HFF-Myc (cell line): Measurements from ENCODE around the gene GANC.
"Not testable (repeated sequence)": the region's sequence is repeated elsewhere in the genome, so short reads cannot be mapped to it uniquely, and the experiment has no call there.

Experiments used
- DNase-seq: peaks from one replicate; pipeline ENCODE4 v3.0.0-alpha.2; 2011; ENCODE audit warnings: low read depth; ENCODE audit errors: extremely low read depth
- H3K4me3 ChIP-seq: replicated peaks from 2 replicates; pipeline ENCODE4 v1.5.1; 2011; ENCODE audit warnings: low read depth, mild to moderate bottlenecking, control low read depth, low read length
- TF ChIP-seq, protein P1 (sequence below): IDR thresholded peaks from 2 replicates; pipeline ENCODE4 v1.5.1; 2012; ENCODE audit warnings: mild to moderate bottlenecking, low read depth, low read length, control low read depth; ENCODE audit errors: missing control alignments

Gene GANC

DNA sequence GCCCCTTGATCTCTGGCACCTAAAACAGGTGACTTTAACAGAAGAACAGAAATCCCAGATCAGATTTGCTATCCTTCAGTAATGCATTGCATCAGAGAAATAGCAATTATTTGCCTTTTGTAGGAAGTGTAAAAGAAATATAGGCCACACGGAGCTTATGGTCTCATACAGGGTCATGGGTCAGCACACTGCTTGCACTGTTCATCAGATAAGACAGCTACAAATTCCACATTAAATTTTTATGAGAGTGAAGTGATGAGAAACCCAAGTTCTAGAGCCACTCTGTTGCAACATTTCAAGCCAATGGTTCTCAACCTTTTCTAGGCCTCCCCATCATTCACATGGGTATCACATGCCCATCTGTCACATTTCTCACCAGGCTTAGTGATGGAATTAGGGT lies 33.7 kb downstream of the GANC start:
- no peak for DNase-seq
- TF ChIP-seq, protein P1, sequence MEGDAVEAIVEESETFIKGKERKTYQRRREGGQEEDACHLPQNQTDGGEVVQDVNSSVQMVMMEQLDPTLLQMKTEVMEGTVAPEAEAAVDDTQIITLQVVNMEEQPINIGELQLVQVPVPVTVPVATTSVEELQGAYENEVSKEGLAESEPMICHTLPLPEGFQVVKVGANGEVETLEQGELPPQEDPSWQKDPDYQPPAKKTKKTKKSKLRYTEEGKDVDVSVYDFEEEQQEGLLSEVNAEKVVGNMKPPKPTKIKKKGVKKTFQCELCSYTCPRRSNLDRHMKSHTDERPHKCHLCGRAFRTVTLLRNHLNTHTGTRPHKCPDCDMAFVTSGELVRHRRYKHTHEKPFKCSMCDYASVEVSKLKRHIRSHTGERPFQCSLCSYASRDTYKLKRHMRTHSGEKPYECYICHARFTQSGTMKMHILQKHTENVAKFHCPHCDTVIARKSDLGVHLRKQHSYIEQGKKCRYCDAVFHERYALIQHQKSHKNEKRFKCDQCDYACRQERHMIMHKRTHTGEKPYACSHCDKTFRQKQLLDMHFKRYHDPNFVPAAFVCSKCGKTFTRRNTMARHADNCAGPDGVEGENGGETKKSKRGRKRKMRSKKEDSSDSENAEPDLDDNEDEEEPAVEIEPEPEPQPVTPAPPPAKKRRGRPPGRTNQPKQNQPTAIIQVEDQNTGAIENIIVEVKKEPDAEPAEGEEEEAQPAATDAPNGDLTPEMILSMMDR, result no peak
- H3K4me3 ChIP-seq, result no peak overlapping the region

DNA sequence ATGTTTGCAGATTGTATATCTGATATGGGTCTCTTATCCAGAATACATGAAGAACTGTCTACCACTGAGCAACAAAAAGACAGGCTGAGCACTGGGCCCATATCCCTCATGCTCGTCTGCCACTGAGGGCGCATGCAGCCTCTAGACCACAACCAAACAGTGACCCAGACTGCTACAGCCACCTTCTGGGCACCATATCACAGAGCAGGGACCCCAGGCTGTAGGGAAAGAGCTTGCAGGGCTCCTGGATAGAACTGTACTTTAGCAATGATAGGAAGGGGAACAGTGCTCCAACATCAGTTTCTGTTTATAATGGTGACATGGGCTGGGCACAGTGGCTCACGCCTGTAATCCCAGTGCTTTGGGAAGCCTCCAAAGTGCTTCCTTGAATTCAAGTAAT lies 40.5 kb downstream of the GANC start:
- TF ChIP-seq, protein P1, result no peak
- DNase-seq, result no peak
- no peak overlapping the region for H3K4me3 ChIP-seq

DNA sequence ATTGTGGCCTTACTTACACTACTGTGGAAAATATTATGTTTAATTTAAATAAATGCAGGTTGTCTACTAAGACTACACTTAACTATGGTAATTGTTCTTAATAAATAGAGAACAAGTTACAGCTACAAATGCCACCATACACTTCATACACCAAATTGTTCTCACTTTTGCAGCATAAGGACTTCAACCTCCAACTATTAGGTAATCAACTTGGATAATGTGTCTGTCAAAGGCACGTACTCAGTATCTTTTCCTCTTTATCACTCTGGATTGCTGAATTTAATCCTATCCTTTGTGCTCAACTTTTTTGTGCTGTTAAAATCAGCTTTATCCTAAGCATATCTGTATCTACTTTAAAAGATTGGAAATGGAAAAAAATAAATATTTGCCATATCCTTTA lies 41.8 kb downstream of the GANC start:
- no peak for DNase-seq
- TF ChIP-seq, protein P1, result no peak
- H3K4me3 ChIP-seq, result no peak overlapping the region

DNA sequence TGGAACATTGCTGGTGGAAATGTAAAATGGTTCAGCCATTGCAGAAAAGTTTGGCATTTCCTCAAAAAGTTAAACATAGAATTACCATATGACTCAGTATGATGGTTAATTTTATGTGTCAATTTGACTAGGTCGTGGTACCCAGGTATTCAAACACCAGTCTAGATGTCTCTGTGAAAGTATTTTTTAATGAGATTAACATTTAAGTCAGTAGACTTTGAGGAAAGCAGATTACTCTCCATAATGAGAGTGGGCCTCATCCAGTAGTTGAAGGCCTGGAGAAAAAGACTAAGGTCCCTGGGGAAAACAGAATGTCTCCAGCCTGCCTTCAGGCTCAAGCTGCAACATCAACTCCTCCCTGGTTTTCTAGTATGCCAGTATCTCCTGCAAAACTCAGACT lies 42.5 kb downstream of the GANC start:
- TF ChIP-seq, protein P1, result no peak
- no peak for DNase-seq
- H3K4me3 ChIP-seq, result no peak overlapping the region

DNA sequence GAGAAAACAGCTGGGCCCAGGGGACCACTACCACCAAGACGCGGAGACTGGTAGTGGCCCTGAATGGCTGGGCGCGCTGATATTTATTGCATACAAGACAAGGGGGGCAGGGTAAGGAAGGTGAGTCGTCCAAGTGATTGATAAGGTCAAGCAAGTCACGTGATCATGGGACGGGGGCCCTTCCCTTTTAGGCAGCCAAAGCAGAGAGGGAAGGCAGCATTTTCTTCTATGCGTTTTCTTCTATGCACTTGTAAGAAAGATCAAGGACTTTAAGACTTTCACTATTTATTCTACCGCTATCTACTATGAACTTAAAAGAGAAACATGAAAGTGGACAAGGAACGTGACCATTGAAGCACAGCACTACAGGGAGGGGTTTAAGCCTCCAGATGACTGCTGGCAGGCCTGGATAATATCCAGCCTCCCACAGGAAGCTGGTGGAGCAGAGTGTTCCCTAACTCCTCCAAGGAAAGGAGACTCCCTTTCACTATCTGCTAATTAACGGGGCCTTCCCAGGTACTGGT lies 43.3 kb downstream of the GANC start:
- not testable (repeated sequence) for H3K4me3 ChIP-seq, DNase-seq

DNA sequence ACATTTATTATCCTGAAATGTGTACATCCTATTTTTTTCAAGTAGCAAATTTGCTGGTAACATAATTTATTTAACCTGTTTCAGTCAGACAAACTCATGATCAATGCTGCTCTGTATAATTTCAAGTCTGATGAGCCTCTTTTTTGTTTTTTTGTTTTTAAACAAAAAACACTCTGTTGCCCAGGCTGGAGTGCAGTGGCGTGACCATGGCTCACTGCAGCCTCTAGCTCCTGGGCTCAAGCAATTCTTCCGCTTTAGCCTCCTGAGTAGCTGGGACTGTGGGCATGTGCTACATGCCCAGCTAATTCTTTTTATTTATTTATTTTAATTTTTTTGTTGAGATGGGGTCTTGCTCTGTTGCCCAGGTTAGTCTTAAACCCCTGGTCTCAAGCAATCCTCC lies 46.2 kb downstream of the GANC start:
- no peak for DNase-seq
- TF ChIP-seq, protein P1, result no peak
- no peak overlapping the region for H3K4me3 ChIP-seq

DNA sequence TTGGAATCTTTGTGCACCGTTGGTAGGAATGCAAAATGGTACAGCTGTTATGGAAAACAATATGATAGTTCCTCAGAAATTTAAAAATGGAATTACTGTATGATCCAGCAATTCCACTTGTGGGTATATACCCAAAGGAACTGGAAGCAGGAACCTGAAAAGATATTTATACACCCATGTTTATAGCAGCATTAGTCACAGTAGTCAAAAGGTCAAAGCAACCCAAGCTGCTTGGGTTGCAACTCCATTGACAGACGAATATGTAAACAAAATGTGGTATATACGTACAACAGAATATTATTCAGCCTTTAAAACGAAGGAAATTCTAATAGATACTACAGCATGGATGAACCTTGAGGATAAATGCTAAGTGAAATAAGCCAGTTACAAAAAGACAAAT lies 51.3 kb downstream of the GANC start:
- peak; percentile 15 for DNase-seq
- TF ChIP-seq, protein P1, result no peak
- no peak overlapping the region for H3K4me3 ChIP-seq
